H1 (cell line): ENCODE measurements around the gene SMAD7. TPM values are rescaled to one million over a fixed set of nuclear protein-coding genes. Genes with fewer than 3 reads are reported as not detected.

Experiments
- CTCF ChIA-PET: fragments of 300-600 bp; sonication (Branson Sonifier 250); formaldehyde crosslinking; loops from one replicate; lab custom pipeline; 2021; ENCODE audit not compliant: partially characterized antibody; lab: Charles Lee
- POLR2A ChIA-PET: fragments of 300-600 bp; sonication (Branson Sonifier 250); formaldehyde crosslinking; loops from one replicate; lab custom pipeline; 2021; ENCODE audit warnings: inconsistent platforms; ENCODE audit not compliant: partially characterized antibody; lab: Charles Lee
- DNase-seq, 2 experiments: peaks; one replicate each; pipeline versions ENCODE4 v3.0.0 to v3.0.0-alpha.2; 2010 to 2022; ENCODE audit warnings: low spot score in 2 of 2, low read depth in 1 of 2, mixed read lengths in 1 of 2
- FAIRE-seq: peaks from 2 replicates; lab custom pipeline; 2011; peaks lifted over from hg19 to GRCh38; lab: Jason Lieb, UNC
- H2AFZ ChIP-seq: 2 replicates; pipeline ENCODE4 v1.8.1; 2012; ENCODE audit warnings: low read length, inconsistent platforms
- H2AK5ac ChIP-seq: 2 replicates; pipeline ENCODE4 v1.6.1; 2013; ENCODE audit warnings: low read depth, low read length
- H2BK120ac ChIP-seq: replicated peaks from 2 replicates; pipeline ENCODE3; 2013; ENCODE audit warnings: low read depth, low read length, inconsistent platforms
- H2BK12ac ChIP-seq: 2 replicates; pipeline ENCODE4 v1.6.1; 2013; ENCODE audit warnings: low read depth, low read length
- H2BK15ac ChIP-seq: 2 replicates; pipeline ENCODE4 v1.6.1; 2013; ENCODE audit warnings: low read length
- H2BK20ac ChIP-seq: 2 replicates; pipeline ENCODE4 v1.6.1; 2013; ENCODE audit warnings: low read length
- H2BK5ac ChIP-seq: 2 replicates; pipeline ENCODE4 v1.6.1; 2013; ENCODE audit warnings: low read depth, low read length
- H3K14ac ChIP-seq: 2 replicates; pipeline ENCODE4 v1.6.1; 2013; ENCODE audit warnings: inconsistent platforms; ENCODE audit not compliant: insufficient read length
- H3K18ac ChIP-seq: 2 replicates; pipeline ENCODE4 v1.6.1; 2013; ENCODE audit warnings: low read length; ENCODE audit errors: extremely low read depth
- H3K23ac ChIP-seq: 2 replicates; pipeline ENCODE4 v1.6.1; 2013; ENCODE audit warnings: inconsistent platforms; ENCODE audit not compliant: insufficient read length
- H3K23me2 ChIP-seq: 2 replicates; pipeline ENCODE4 v1.6.1; 2013; ENCODE audit warnings: low read depth, low read length
- H3K27ac ChIP-seq: 2 replicates; pipeline ENCODE4 v1.6.1; 2011; ENCODE audit warnings: low read depth, low read length, inconsistent platforms
- H3K27me3 ChIP-seq, 4 experiments: replicated peaks in 1 of 4; 1 replicate in 1 of 4; 2 replicates in 3 of 4; pipeline versions ENCODE4 v1.6.1 to v1.8.1; 2011 to 2013; ENCODE audit warnings: low read length in 3 of 4, mild to moderate bottlenecking in 3 of 4, inconsistent platforms in 2 of 4, mixed read lengths in 2 of 4, moderate library complexity in 1 of 4; ENCODE audit not compliant: control insufficient read depth in 3 of 4, insufficient read depth in 3 of 4; ENCODE audit errors: extremely low read depth in 1 of 4
- H3K36me3 ChIP-seq, 4 experiments: 2 replicates each; pipeline versions ENCODE4 v1.6.1 to v1.8.1; 2011 to 2013; ENCODE audit warnings: mild to moderate bottlenecking in 4 of 4, low read length in 3 of 4, moderate library complexity in 2 of 4, control low read depth in 1 of 4, inconsistent platforms in 1 of 4; ENCODE audit not compliant: insufficient read depth in 4 of 4, control insufficient read depth in 2 of 4
- H3K4ac ChIP-seq: replicated peaks from 2 replicates; pipeline ENCODE3; 2013; ENCODE audit warnings: low read length, low read depth, mixed read lengths, inconsistent platforms; ENCODE audit not compliant: insufficient read length
- H3K4me1 ChIP-seq, 4 experiments: replicated peaks in 1 of 4; 1 replicate in 1 of 4; 2 replicates in 3 of 4; pipeline versions ENCODE4 v1.6.1 to v1.8.1; 2011 to 2013; ENCODE audit warnings: low read length in 3 of 4, inconsistent platforms in 2 of 4, mixed read lengths in 1 of 4; ENCODE audit not compliant: insufficient read depth in 4 of 4, control insufficient read depth in 3 of 4
- H3K4me2 ChIP-seq, 2 experiments: 2 replicates each; pipeline versions ENCODE4 v1.6.1 to v1.8.1; 2011 to 2013; ENCODE audit warnings: low read depth in 2 of 2, low read length in 2 of 2, control low read depth in 1 of 2, inconsistent platforms in 1 of 2, mild to moderate bottlenecking in 1 of 2; ENCODE audit not compliant: insufficient read depth in 1 of 2
- H3K4me3 ChIP-seq, 4 experiments: fragments of 200-600, 300-600 bp in 1 of 4; sonication (generic), shearing (Covaris generic), sonication (Bioruptor Twin) in 1 of 4; 2 replicates each; pipeline versions ENCODE4 v1.5.1 to v1.8.1; 2011 to 2016; ENCODE audit warnings: low read length in 4 of 4, low read depth in 3 of 4, control low read depth in 2 of 4, inconsistent platforms in 2 of 4, mild to moderate bottlenecking in 2 of 4, mixed read lengths in 1 of 4, moderate library complexity in 1 of 4; ENCODE audit not compliant: insufficient read depth in 2 of 4; ENCODE audit errors: extremely low read depth in 1 of 4
- H3K56ac ChIP-seq: replicated peaks from 2 replicates; pipeline ENCODE3; 2013; ENCODE audit warnings: low read depth, mild to moderate bottlenecking, mixed read lengths, low read length, inconsistent platforms; ENCODE audit not compliant: insufficient read length
- H3K79me1 ChIP-seq: 2 replicates; pipeline ENCODE4 v1.6.1; 2013; ENCODE audit warnings: low read depth, low read length, control low read depth
- H3K79me2 ChIP-seq, 2 experiments: 2 replicates each; pipeline versions ENCODE4 v1.6.1 to v1.8.1; 2012 to 2013; ENCODE audit warnings: low read length in 2 of 2, mild to moderate bottlenecking in 2 of 2, inconsistent platforms in 1 of 2; ENCODE audit not compliant: insufficient read depth in 2 of 2, control insufficient read depth in 1 of 2
- H3K9ac ChIP-seq, 4 experiments: replicated peaks in 1 of 4; 1 replicate in 1 of 4; 2 replicates in 3 of 4; pipeline versions ENCODE4 v1.6.1 to v1.8.1; 2011 to 2013; ENCODE audit warnings: low read depth in 3 of 4, low read length in 3 of 4, control low read depth in 2 of 4, mild to moderate bottlenecking in 2 of 4, moderate library complexity in 2 of 4, inconsistent platforms in 1 of 4; ENCODE audit errors: extremely low read depth in 1 of 4
- H3K9me3 ChIP-seq, 2 experiments: 2 replicates each; pipeline versions ENCODE4 v1.6.1 to v1.8.1; 2012 to 2013; ENCODE audit warnings: mild to moderate bottlenecking in 2 of 2, moderate library complexity in 2 of 2, control low read depth in 1 of 2, inconsistent platforms in 1 of 2, low read depth in 1 of 2, low read length in 1 of 2, mixed read lengths in 1 of 2; ENCODE audit not compliant: insufficient read depth in 2 of 2
- H4K20me1 ChIP-seq, 2 experiments: replicated peaks in 1 of 2; 2 replicates each; pipeline versions ENCODE3 to v1.8.1; 2011 to 2013; ENCODE audit warnings: inconsistent platforms in 2 of 2, low read length in 2 of 2, mild to moderate bottlenecking in 1 of 2; ENCODE audit not compliant: insufficient read depth in 2 of 2, control insufficient read depth in 1 of 2
- H4K5ac ChIP-seq: 2 replicates; pipeline ENCODE4 v1.6.1; 2013; ENCODE audit warnings: low read length, low read depth, mixed read lengths, inconsistent platforms; ENCODE audit not compliant: insufficient read length
- H4K8ac ChIP-seq: 2 replicates; pipeline ENCODE4 v1.8.0; 2013; ENCODE audit warnings: mild to moderate bottlenecking, moderate library complexity, low read length, inconsistent platforms; ENCODE audit not compliant: insufficient read depth; ENCODE audit errors: extremely low read depth
- H4K91ac ChIP-seq: replicated peaks from 2 replicates; pipeline ENCODE3; 2013; ENCODE audit warnings: low read length, mixed read lengths, inconsistent platforms; ENCODE audit not compliant: insufficient read length
- EP300 ChIP-seq, 2 experiments: IDR thresholded peaks; 1 replicate in 1 of 2; 2 replicates in 1 of 2; pipeline ENCODE4 v1.6.1; 2011 to 2012; ENCODE audit warnings: low read depth in 2 of 2, low read length in 2 of 2, mild to moderate bottlenecking in 2 of 2, borderline replicate concordance in 1 of 2, inconsistent platforms in 1 of 2, moderate library complexity in 1 of 2
- FOSL1 ChIP-seq: IDR thresholded peaks from 2 replicates; pipeline ENCODE4 v1.6.1; 2011; ENCODE audit warnings: mild to moderate bottlenecking, low read depth, low read length, moderate library complexity; ENCODE audit not compliant: insufficient read depth
- WGBS, 2 experiments: shearing (Covaris generic) in 1 of 2; methylation state at CpG; one replicate each; pipeline versions ENCODE4 v1.1.6 to v1.1.7; 2013 to 2015; ENCODE audit warnings: low lambda C conversion rate in 2 of 2, mixed read lengths in 2 of 2, inconsistent platforms in 1 of 2, low coverage in 1 of 2, missing lambda C conversion rate in 1 of 2; ENCODE audit not compliant: insufficient replicate concordance in 2 of 2, insufficient coverage in 1 of 2, insufficient read length in 1 of 2; ENCODE audit errors: extremely low coverage in 1 of 2, missing lambda C conversion rate in 1 of 2; 5-methylcytosine and 5-hydroxymethylcytosine counted together
- polyA plus RNA-seq, 7 experiments: library from polyadenylated mRNA; depleted of rRNA in 3 of 7; stranded (reverse) in 5 of 7; unstranded in 2 of 7; fragments of >200 nt in 5 of 7; fragments of 200-250 nt in 2 of 7; gene quantifications; 1 replicate in 5 of 7; 2 replicates in 1 of 7; 4 replicates in 1 of 7; pipeline versions ENCODE4 v1.2.1 to v1.2.3, GENCODE V29; 2011 to 2013; ENCODE audit warnings: missing spikeins in 2 of 7, mixed read lengths in 2 of 7
- total RNA-seq: library from RNA; stranded (reverse); fragmentation: NEBNext Ultra II Directional; extraction: Animal tissue kit (Norgen Biotek cat#: 25700); gene quantifications from 2 replicates; pipeline ENCODE4 v1.2.1, GENCODE V29; 2021
- TF ChIP-seq, protein P1 (sequence below): IDR thresholded peaks from 2 replicates; pipeline ENCODE4 v1.6.1; 2012; ENCODE audit warnings: inconsistent platforms
- TF ChIP-seq, protein P2 (sequence below): IDR thresholded peaks from 2 replicates; pipeline ENCODE4 v1.6.1; 2011; ENCODE audit warnings: low read depth, mild to moderate bottlenecking, low read length; ENCODE audit not compliant: insufficient read depth

The SMAD7 gene
- total and polyA plus RNA-seq, 2 of the 8 experiments (the other 6 are each of a cell fraction or from before 2014, with no cell fraction given), result 6.5 to 15.5 TPM

DNA sequence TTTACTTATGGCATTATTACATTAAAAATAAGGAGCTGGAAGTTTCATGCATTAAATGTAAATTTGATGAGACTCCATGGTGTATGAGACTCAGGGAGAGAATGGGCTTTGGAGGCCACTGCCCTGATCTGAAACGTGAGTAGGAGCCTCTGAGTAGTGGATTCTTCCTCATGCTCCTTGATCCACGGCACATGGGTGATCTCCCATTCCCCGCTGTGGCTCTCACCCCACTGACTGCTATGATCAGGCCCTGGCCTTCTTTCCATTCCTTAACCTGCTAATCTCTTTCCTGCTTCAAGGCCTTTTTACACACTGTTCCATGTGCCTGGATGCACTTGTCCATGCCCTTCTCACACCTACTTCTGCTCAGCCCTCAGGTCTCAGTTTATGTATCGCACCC lies 68.4 kb downstream of the SMAD7 start:
- no peak overlapping the region for H4K8ac ChIP-seq
- ChIA-PET CTCF (interaction anchor here (0.6 to 1.7 kb wide), 3 partner anchors 8 to 106 kb away, joined by 3 to 4 read pairs (median 3); no protein-coding TSS in a partner anchor), POLR2A (interaction anchor here (0.9 kb wide), 1 partner anchor 55 kb away, joined by 3 read pairs; no protein-coding TSS in a partner anchor)
- no peaks in the 10 kb centered on the region for H3K23me2 ChIP-seq
- no peak overlapping the region for H3K4me3 ChIP-seq
- 0 out of 7 replicates have a peak, but pooled peaks cover 0 to 4% (median 0%) of the 10 kb centered on the region in 4 experiments for H3K27me3 ChIP-seq
- no peaks in the 10 kb centered on the region for H3K79me1 ChIP-seq
- H4K5ac ChIP-seq, result no peak overlapping the region
- TF ChIP-seq, protein P1, sequence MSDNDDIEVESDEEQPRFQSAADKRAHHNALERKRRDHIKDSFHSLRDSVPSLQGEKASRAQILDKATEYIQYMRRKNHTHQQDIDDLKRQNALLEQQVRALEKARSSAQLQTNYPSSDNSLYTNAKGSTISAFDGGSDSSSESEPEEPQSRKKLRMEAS, result no peak
- TF ChIP-seq EP300 (IDR thresholded peaks at IDR 0.05; ENCODE audit: borderline replicate concordance in 1 of 2, low read depth in 2 of 2, low read length in 2 of 2) (no peak), FOSL1 (no peak)
- TF ChIP-seq, protein P2, sequence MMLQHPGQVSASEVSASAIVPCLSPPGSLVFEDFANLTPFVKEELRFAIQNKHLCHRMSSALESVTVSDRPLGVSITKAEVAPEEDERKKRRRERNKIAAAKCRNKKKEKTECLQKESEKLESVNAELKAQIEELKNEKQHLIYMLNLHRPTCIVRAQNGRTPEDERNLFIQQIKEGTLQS, result no peak
- H2BK5ac ChIP-seq, result no peak overlapping the region
- H3K4ac ChIP-seq, result no peak overlapping the region
- no peak overlapping the region for H3K23ac ChIP-seq
- no peak overlapping the region for H3K9ac ChIP-seq
- H2BK20ac ChIP-seq, result no peak overlapping the region
- no peak overlapping the region for H2BK120ac ChIP-seq
- H3K36me3 ChIP-seq, result no peaks in the 10 kb centered on the region
- H3K27ac ChIP-seq, result no peak overlapping the region
- H3K14ac ChIP-seq, result no peak overlapping the region
- no peak overlapping the region for H3K4me2 ChIP-seq
- no peak overlapping the region for H3K18ac ChIP-seq
- no peak overlapping the region for H4K91ac ChIP-seq
- no peaks in the 10 kb centered on the region for H3K9me3 ChIP-seq
- no peak overlapping the region for H2BK15ac ChIP-seq
- peaks cover 0 to 13% (median 9%) of the 10 kb centered on the region in 4 experiments; a peak in 6 of 7 replicates for H3K4me1 ChIP-seq
- no peak overlapping the region for H2AK5ac ChIP-seq
- no peak for DNase-seq
- FAIRE-seq, result no peak
- 89% methylated on average over 4 of the region's 4 CpGs; no CpG with 5 or more reads in 1 of the 2 experiments for WGBS, 2 experiments
- 0 out of 2 replicates have a peak overlapping the region, but pooled peaks have one; percentile 20 for H2BK12ac ChIP-seq
- no peaks in the 10 kb centered on the region for H4K20me1 ChIP-seq
- H2AFZ ChIP-seq, result no peak overlapping the region
- H3K79me2 ChIP-seq, result no peaks in the 10 kb centered on the region
- no peak overlapping the region for H3K56ac ChIP-seq
